HCT116 (cell line): ENCODE results near the gene TACR2. TPM values are rescaled to one million over a fixed set of nuclear protein-coding genes. Genes with fewer than 3 reads are reported as not detected.

ENCODE experiments used
- ATAC-seq: fragments of 200-7000 bp; cut with Tn5 transposase; 2 replicates; pipeline ENCODE4 v1.9.1; 2020; ENCODE audit warnings: mild to moderate bottlenecking, moderate library complexity
- BruUV-seq: library from RNA; stranded (reverse); fragments of 400-500 nt; replicated peaks from 2 replicates; lab custom pipeline; 2021; lab: Mats Ljungman, UMichigan
- CTCF ChIA-PET: fragments of 300-600 bp; sonication (Branson Sonifier 250); formaldehyde crosslinking; loops from one replicate; lab custom pipeline; 2021; ENCODE audit warnings: antibody characterized with exemption; lab: Charles Lee
- POLR2A ChIA-PET: fragments of 300-600, 350-600 bp; sonication (Branson Sonifier 250); formaldehyde crosslinking; loops from one replicate; lab custom pipeline; 2021; ENCODE audit warnings: antibody characterized with exemption; lab: Charles Lee
- RAD21 ChIA-PET, 2 experiments: fragments of 300-600 bp; sonication (Branson Sonifier 250); formaldehyde crosslinking; loops; one replicate each; lab custom pipeline; 2023; ENCODE audit warnings: low total read pairs in 2 of 2; ENCODE audit not compliant: uncharacterized antibody in 2 of 2, unreplicated experiment in 2 of 2, low non-redundant PET in 1 of 2; lab: Charles Lee
- DNase-seq: peaks from one replicate; pipeline ENCODE4 v3.0.0-alpha.2; 2010; ENCODE audit warnings: low read depth, low spot score
- H2AFZ ChIP-seq: fragments of 200-600 bp; shearing (Covaris generic), sonication (generic); 2 replicates; pipeline ENCODE4 v1.6.1; 2017; ENCODE audit warnings: low read depth, mixed run types, mixed read lengths, antibody characterized with exemption, low read length; ENCODE audit not compliant: poor library complexity, severe bottlenecking
- H3K27ac ChIP-seq: 2 replicates; pipeline ENCODE4 v1.5.1; 2012; ENCODE audit warnings: low read depth, low read length
- H3K27me3 ChIP-seq: fragments of 200-600 bp; sonication (generic); 2 replicates; pipeline ENCODE4 v1.6.1; 2016; ENCODE audit warnings: mixed run types, low read length, mixed read lengths; ENCODE audit not compliant: insufficient read depth
- H3K36me3 ChIP-seq, 2 experiments: fragments of 200-500 bp in 1 of 2; fragments of 200-600 bp in 1 of 2; sonication (Bioruptor generic) in 1 of 2; sonication (generic) in 1 of 2; 2 replicates each; pipeline versions ENCODE4 v1.5.1 to v1.6.1; 2014 to 2016; ENCODE audit warnings: low read length in 2 of 2, inconsistent platforms in 1 of 2, mixed read lengths in 1 of 2, mixed run types in 1 of 2; ENCODE audit not compliant: insufficient read depth in 2 of 2, control insufficient read depth in 1 of 2
- H3K4me1 ChIP-seq, 2 experiments: fragments of 200-600 bp in 1 of 2; sonication (generic) in 1 of 2; 2 replicates each; pipeline versions ENCODE4 v1.5.1 to v1.6.1; 2012 to 2017; ENCODE audit warnings: low read length in 2 of 2, inconsistent platforms in 1 of 2, mild to moderate bottlenecking in 1 of 2, mixed read lengths in 1 of 2, mixed run types in 1 of 2, moderate library complexity in 1 of 2; ENCODE audit not compliant: insufficient read depth in 2 of 2, control insufficient read depth in 1 of 2
- H3K4me2 ChIP-seq: fragments of 200-600 bp; sonication (generic); 2 replicates; pipeline ENCODE4 v1.6.1; 2017; ENCODE audit warnings: mixed run types, low read length, mixed read lengths
- H3K4me3 ChIP-seq, 2 experiments: fragments of 200-600 bp in 1 of 2; sonication (generic) in 1 of 2; replicated peaks in 1 of 2; 2 replicates each; pipeline ENCODE4 v1.5.1; 2011 to 2016; ENCODE audit warnings: low read length in 2 of 2, control low read depth in 1 of 2, low read depth in 1 of 2, mild to moderate bottlenecking in 1 of 2, mixed read lengths in 1 of 2, mixed run types in 1 of 2
- H3K79me2 ChIP-seq: fragments of 200-600 bp; sonication (generic); 2 replicates; pipeline ENCODE4 v1.6.1; 2017; ENCODE audit warnings: mild to moderate bottlenecking, mixed run types, low read length, moderate library complexity, mixed read lengths; ENCODE audit not compliant: insufficient read depth
- H3K9ac ChIP-seq: fragments of 200-600 bp; sonication (generic); 2 replicates; pipeline ENCODE4 v1.6.1; 2016; ENCODE audit warnings: low read length, mixed read lengths
- H3K9me2 ChIP-seq: fragments of 200-600 bp; sonication (generic), shearing (Covaris generic); 2 replicates; pipeline ENCODE4 v1.6.1; 2017; ENCODE audit warnings: mixed run types, mild to moderate bottlenecking, moderate library complexity; ENCODE audit not compliant: insufficient read depth
- H3K9me3 ChIP-seq, 2 experiments: fragments of 200-500 bp in 1 of 2; fragments of 200-600 bp in 1 of 2; sonication (Bioruptor generic) in 1 of 2; sonication (generic) in 1 of 2; 2 replicates each; pipeline ENCODE4 v1.6.1; 2014 to 2017; ENCODE audit warnings: low read length in 2 of 2, mixed read lengths in 2 of 2, inconsistent platforms in 1 of 2, low read depth in 1 of 2, mild to moderate bottlenecking in 1 of 2, mixed run types in 1 of 2, moderate library complexity in 1 of 2; ENCODE audit not compliant: control insufficient read depth in 1 of 2, insufficient read depth in 1 of 2
- H4K20me1 ChIP-seq: fragments of 200-600 bp; sonication (generic), shearing (Covaris generic); 2 replicates; pipeline ENCODE4 v1.6.1; 2017; ENCODE audit warnings: mixed run types, mild to moderate bottlenecking, moderate library complexity; ENCODE audit not compliant: insufficient read depth
- CBX3 ChIP-seq: IDR thresholded peaks from 2 replicates; pipeline ENCODE4 v1.6.1; 2012; ENCODE audit warnings: low read depth
- EGR1 ChIP-seq: IDR thresholded peaks from 2 replicates; pipeline ENCODE4 v1.6.1; 2012; ENCODE audit warnings: low read depth
- ELF1 ChIP-seq: IDR thresholded peaks from 2 replicates; pipeline ENCODE4 v1.6.1; 2012; ENCODE audit warnings: low read depth, borderline replicate concordance
- FOSL1 ChIP-seq: IDR thresholded peaks from 2 replicates; pipeline ENCODE4 v1.6.1; 2012; ENCODE audit warnings: low read depth
- JUND ChIP-seq: IDR thresholded peaks from 2 replicates; pipeline ENCODE4 v1.6.1; 2012
- POLR2A ChIP-seq: IDR thresholded peaks from 2 replicates; pipeline ENCODE4 v1.7.0; 2011; ENCODE audit warnings: borderline replicate concordance; ENCODE audit not compliant: insufficient read depth, insufficient read length; ENCODE audit errors: extremely low read depth
- POLR2AphosphoS5 ChIP-seq: IDR thresholded peaks from 2 replicates; pipeline ENCODE4 v1.6.1; 2011; ENCODE audit warnings: mild to moderate bottlenecking, low read depth, low read length, moderate library complexity
- SP1 ChIP-seq: IDR thresholded peaks from 2 replicates; pipeline ENCODE4 v1.6.1; 2012; ENCODE audit warnings: low read depth
- intact Hi-C: fragments of 100-400 bp; cut with micrococcal nuclease; formaldehyde crosslinking; loops from 2 replicates; pipeline ENCODE4 v1.10.0; 2022
- total RNA-seq: library from RNA; stranded (reverse); gene quantifications from one replicate; pipeline ENCODE4 v1.2.1, GENCODE V29; 2021; ENCODE audit not compliant: unreplicated experiment

TACR2 gene
- total RNA-seq, 1 experiment from 2014 or later: not detected

DNA sequence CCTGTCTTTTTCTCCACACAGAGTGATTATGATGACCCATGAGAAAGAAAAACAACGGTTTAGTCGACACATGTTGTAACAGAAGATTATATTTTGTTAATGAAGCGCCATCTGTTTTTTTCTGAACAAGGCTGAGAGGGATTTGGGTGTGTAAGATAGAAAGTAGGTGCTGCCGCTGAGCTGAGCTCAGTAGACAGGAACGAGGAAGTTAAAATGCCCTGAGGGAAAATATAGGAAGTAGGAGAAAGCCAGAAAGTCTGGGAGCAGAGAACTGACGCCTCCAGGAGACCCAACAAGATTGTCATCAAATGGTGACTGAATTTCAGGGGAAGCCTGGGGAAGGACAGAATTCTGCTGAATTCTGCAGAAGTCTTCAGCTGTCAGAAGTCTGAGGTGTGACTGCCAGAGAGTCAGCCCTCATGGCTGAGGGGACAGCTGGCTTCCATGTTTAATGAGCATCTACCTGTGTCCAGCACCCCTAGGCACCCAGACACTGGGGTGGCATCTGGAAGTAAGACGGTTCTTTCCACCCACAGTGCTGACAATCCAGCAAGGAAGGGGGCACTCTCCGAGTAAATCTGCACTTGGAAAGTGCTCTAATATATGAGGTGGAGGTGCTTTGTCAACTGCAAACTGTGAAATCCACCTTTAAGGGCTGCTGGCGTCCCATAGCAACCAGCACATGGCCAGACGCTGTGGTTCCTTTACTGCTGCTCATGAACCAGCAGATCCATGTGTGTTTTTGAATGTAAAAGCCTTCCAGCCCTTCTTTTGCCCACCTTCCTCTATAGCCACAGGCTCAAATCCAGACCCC is 22.0 kb upstream of the TACR2 start:
- TSS peak; percentile 70 for BruUV-seq
- Histone ChIP-seq H3K79me2 (no peaks in the 10 kb centered on the region), H4K20me1 (no peaks in the 10 kb centered on the region), H3K27ac (peak overlapping the region; percentile 49), H3K4me3 (peak overlapping the region in 1 of 2 experiments; percentile 33; a peak in 3 of 4 replicates), H3K27me3 (no peaks in the 10 kb centered on the region), H3K9me2 (no peaks in the 10 kb centered on the region), H3K9ac (peak overlapping the region; percentile 51), H3K4me1 (peaks cover 23 to 28% of the 10 kb centered on the region in 2 experiments), H3K4me2 (peak overlapping the region; percentile 72), H3K9me3 (no peaks in the 10 kb centered on the region), H2AFZ (peak overlapping the region; percentile 97), H3K36me3 (no peaks in the 10 kb centered on the region)
- ChIA-PET CTCF (interaction anchor here (1.5 to 3.0 kb wide), 3 partner anchors 11 to 69 kb away, joined by 4 to 21 read pairs (median 7); partner anchors contain the start of gene TSPAN15), POLR2A (interaction anchor here (1.1 kb wide), 1 partner anchor 11 kb away, joined by 6 read pairs; no protein-coding TSS in a partner anchor), RAD21 (no interaction called here)
- no peak for TF ChIP-seq EGR1
- TF ChIP-seq POLR2A: no peak
- peak; percentile 53; the same call in 1 of the 2 replicates for TF ChIP-seq FOSL1
- TF ChIP-seq JUND: peak; percentile 70
- peak; percentile 70; the same call in 1 of the 2 replicates for TF ChIP-seq ELF1
- TF ChIP-seq POLR2AphosphoS5: peak; percentile 24
- peak; percentile 70 for TF ChIP-seq SP1
- TF ChIP-seq CBX3: peak; percentile 42; the same call in 1 of the 2 replicates
- peak; percentile 66 for ATAC-seq
- DNase-seq: peak; percentile 42
- intact Hi-C loops: no loop called here
